T-helper 2 cell treated with Interferon-gamma antibody and Interleukin-4, amounts not matched to agents 100 ng/mL and 5 ng/mL, for 36 hours (primary cell): ENCODE results near the gene GPR132. TPM values are rescaled to one million over a fixed set of nuclear protein-coding genes. Genes with fewer than 3 reads are reported as not detected.

Experiments used
- intact Hi-C: fragments of 100-400 bp; cut with micrococcal nuclease; formaldehyde crosslinking; loops from one replicate; pipeline ENCODE4 v1.15.1; 2023
- total RNA-seq: library from RNA; stranded (reverse); gene quantifications from 2 replicates; pipeline ENCODE4 v1.2.3, GENCODE V29; 2022

The GPR132 gene
- total RNA-seq, 1 donor from 2014 or later = 31.8 TPM

GRCh38 chr14:105011312-105011990 lies 53.8 kb downstream of the GPR132 start:
- intact Hi-C loops = no loop called here

DNA sequence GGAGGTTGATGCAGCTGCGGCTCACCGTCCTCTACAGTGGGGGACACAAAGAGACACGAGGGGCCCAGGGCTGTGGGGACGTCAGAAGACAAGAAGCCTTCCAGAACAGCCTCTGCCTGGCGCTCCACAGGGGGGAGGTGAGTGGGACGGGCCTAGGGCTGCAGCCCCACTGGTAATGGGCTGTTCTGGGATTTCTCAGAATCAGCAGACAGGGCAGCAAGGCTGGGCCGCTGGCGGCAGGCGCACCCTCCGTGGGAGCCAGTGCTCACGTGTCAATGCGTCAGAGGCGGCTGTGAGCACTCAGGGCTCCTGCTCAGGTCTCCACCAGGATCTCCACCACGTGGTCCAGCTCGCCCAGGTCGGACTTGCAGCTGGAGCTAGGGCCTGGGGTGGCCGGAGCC lies 54.3 kb downstream of the GPR132 start:
- intact Hi-C loops = no loop called here

GRCh38 chr14:105010106-105010505 lies 55.1 kb downstream of the GPR132 start:
- intact Hi-C loops = no loop called here

GRCh38 chr14:105007593-105008264 lies 57.5 kb downstream of the GPR132 start:
- intact Hi-C loops = no loop called here

DNA sequence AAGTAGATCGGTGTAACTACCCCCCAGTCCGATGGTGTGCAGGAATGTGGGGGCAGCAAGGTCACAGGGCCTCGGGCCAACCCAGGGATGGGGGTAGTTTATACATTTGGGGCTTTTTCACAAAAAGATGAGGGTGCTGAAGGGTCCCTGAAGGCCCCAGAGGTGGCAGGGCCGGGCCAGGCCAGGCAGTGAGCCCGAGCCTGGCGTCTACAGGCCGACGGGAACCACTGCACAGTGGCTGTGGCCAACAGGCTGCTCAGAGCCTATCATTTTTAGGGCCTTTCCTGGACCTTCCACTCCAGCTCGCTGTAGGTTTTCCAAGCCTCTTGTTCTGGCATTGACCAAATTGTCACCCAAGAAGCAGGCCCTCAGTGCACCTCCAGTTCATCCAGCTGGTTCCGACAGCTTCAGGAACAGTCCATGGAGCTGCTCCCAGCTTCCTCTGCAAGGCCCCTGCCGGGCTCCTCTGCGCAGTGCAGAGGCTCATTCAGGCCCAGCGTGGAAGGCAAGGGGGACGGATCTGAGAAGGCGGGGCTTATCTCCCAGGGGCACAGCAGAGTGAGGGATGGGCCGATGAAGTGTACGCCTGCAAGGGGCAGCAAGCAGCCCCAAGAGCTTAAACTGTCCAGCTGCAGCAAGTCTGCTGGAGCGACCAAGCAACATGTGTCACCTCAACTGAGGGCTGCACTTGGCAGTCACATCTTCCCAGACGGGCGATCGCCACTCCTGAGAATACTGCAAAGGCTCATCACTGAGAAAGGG lies 58.2 kb downstream of the GPR132 start:
- intact Hi-C loops = no loop called here

GRCh38 chr14:105005929-105006830 lies 59.0 kb downstream of the GPR132 start:
- intact Hi-C loops = no loop called here

DNA sequence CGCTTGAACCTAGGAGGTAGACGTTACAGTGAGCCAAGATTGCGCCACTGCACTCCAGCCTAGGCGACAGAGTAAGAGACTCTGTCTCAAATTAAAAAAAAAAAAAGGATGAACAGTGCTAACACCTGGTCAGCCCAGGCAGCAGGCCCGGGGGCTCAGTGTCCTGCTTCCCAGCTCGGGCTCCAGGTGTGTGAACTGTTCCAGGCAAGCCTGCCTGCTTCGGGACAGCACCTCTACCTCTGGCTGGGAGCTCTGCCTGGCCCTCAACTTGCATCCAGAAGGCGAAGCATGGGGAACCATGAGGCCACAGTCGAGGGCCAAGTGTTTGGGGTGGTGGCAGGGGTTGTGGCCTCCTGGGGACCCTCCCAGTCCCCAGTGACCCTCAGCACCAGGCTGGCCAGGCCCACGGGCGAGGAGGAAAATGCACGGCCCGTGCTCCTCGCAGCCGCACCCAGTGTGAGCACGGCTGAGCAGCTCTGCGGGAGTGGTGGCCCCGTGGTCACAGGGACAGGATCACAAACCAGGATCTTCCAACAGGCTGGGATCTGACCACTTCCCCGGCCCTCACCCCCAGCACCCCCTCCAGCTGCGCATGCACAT lies 59.8 kb downstream of the GPR132 start:
- intact Hi-C loops = no loop called here

Other genes with a start within 250 kb of the GPR132 start
- 3.8 and 4.1 TPM in 2 replicates for gene CEP170B, start 200.2 kb downstream of the GPR132 start, total RNA-seq
- gene PLD4, start 140.6 kb downstream of the GPR132 start, total RNA-seq = 0.11 TPM in 2 replicates
- gene AHNAK2, start 87.1 kb downstream of the GPR132 start, total RNA-seq = 0.05 TPM in 1 of 2 replicates, not detected in the other
- 1.2 and 1.3 TPM in 2 replicates for gene CLBA1, start 79.6 kb downstream of the GPR132 start, total RNA-seq
- 52.6 and 52.7 TPM in 2 replicates for gene CDCA4, start 44.3 kb downstream of the GPR132 start, total RNA-seq
- gene JAG2, start 103.3 kb upstream of the GPR132 start, total RNA-seq = 2.5 and 3.3 TPM in 2 replicates
- gene NUDT14, start 115.9 kb upstream of the GPR132 start, total RNA-seq = 16.4 and 16.7 TPM in 2 replicates
- 41.8 and 42.2 TPM in 2 replicates for gene BTBD6, start 183.1 kb upstream of the GPR132 start, total RNA-seq
- gene BRF1, start 235.6 kb upstream of the GPR132 start, total RNA-seq = 40.6 and 41.7 TPM in 2 replicates
- gene PACS2, start 249.3 kb upstream of the GPR132 start, total RNA-seq = 32.2 and 34.6 TPM in 2 replicates